NCI-H2107 treated with DMSO at 0.1 percent for 48 hours (cell line): ENCODE measurements around the gene GLRA3.
"Not testable (repeated sequence)": the region's sequence is repeated elsewhere in the genome, so short reads cannot be mapped to it uniquely, and the experiment has no call there.

ENCODE experiments used
- DNase-seq: peaks from one replicate; lab custom pipeline; 2025; ENCODE audit not compliant: unreplicated experiment; lab: John Stamatoyannopoulos, UW

The GLRA3 gene

GRCh38 chr4:174663216-174663615 lies 165.8 kb downstream of the GLRA3 start:
- DNase-seq: no peak

GRCh38 chr4:174658246-174658645 lies 170.8 kb downstream of the GLRA3 start:
- no peak for DNase-seq

- no peak for DNase-seq
These were observed 171.6 kb downstream of the GLRA3 start for GRCh38 chr4:174657472-174657871.

DNA sequence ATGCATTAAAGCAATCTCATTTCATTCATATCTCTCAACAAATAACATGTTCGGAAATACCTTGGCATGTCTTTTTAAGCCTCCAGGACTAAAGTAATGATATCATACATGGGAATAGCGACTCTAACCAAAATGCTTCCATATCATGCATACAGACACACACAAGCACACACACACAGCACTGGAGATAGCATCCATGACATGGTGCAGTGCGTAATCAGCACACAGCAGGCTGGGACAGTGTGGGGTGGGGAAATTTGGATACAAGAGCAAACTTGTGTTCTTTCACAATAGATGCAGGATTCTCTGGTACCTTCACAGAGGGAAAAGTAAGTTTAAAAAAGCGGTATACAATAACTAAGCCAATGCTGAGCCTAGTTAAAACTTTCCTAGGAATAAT lies 174.4 kb downstream of the GLRA3 start:
- DNase-seq: no peak

GRCh38 chr4:174650711-174651355 lies 178.2 kb downstream of the GLRA3 start:
- DNase-seq: no peak

- DNase-seq: no peak
These were observed 180.2 kb downstream of the GLRA3 start for GRCh38 chr4:174648812-174649211.

- DNase-seq: no peak
These were observed 182.7 kb downstream of the GLRA3 start for GRCh38 chr4:174646326-174646725.

DNA sequence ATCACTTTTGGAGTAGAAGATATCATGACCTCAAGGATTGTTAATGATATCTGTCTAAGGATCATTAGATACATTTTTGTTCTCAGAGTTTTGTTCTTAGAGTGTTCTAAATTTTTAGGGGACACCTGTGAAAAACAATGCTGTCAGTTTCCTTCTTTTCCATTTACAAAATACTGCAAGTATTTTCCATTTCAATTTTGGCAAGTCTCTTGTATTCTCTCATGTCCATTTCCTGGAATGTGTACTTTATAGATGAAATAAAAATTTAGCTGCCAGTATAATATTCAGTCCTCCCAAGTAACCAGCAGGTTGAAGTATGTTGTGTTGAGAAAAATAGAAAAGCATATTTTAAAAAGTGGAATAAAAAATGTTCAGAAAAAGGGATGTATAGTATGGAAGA lies 188.9 kb downstream of the GLRA3 start:
- no peak for DNase-seq

- no peak for DNase-seq
These were observed 193.3 kb downstream of the GLRA3 start for GRCh38 chr4:174635732-174636131.

GRCh38 chr4:174633399-174633798 lies 195.6 kb downstream of the GLRA3 start:
- DNase-seq: no peak

DNA sequence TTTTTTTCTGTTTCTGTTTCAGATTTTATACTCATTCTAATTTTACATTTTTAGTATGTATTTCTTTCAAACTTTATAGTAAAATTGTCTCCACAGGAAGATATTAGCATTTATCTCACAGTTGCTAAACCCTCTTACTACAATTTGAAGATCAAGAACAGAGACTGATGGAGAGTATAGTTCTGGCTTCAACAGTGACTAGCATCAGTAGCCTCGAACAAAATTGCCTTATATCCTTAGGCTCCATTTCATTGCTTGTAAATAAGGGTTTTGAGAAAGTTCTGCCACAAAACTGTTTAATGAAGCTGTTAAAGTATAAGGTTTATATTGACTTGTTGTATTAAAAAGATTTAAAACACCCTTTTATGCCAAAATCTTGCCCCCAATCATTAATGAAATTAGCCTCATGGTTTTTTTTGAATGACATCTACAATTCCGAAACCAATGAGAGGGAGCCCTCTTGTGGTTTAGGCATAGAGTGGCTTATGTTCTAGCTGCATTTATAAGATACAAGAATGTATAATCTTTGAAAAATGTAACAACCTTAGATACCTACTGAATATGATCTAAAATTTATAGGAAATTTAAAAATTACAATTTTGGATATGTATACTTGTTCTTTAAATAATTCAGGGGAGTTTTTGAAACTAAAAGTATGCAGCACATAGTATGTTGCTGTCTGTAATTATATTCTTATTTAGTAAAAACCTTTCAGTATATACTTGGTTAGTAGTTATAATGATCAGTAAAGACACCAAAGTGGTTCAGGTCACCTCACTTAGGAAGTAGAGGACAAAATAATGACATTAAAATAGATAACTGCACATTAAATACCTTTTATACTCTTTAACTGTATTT lies 196.9 kb downstream of the GLRA3 start:
- DNase-seq: peak; percentile 20

GRCh38 chr4:174629907-174630450 lies 199.1 kb downstream of the GLRA3 start:
- not testable (repeated sequence) for DNase-seq

GRCh38 chr4:174629265-174629664 lies 199.8 kb downstream of the GLRA3 start:
- no peak for DNase-seq

DNA sequence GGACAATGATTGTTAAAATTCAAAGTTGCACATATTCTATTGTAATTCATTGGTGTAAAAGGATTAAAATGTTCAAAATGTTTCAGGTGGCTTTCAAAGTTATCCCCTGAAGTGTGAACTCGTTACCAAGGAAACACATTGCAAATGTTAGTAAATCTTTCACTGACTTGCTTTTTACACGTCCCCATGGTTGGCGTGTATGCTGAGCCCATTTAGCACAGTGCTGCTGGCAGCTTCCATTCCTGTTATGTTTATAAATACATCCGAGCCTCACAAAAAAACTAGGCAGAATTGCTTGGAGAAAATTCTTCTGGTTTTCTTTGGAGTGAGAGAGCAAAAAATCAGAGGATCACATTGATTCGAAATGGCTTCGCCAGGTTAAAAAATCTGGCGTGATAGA lies 200.9 kb downstream of the GLRA3 start:
- no peak for DNase-seq

GRCh38 chr4:174627473-174627872 lies 201.6 kb downstream of the GLRA3 start:
- no peak for DNase-seq

GRCh38 chr4:174626342-174627008 lies 202.6 kb downstream of the GLRA3 start:
- no peak for DNase-seq

GRCh38 chr4:174616661-174617060 lies 212.4 kb downstream of the GLRA3 start:
- DNase-seq: no peak

DNA sequence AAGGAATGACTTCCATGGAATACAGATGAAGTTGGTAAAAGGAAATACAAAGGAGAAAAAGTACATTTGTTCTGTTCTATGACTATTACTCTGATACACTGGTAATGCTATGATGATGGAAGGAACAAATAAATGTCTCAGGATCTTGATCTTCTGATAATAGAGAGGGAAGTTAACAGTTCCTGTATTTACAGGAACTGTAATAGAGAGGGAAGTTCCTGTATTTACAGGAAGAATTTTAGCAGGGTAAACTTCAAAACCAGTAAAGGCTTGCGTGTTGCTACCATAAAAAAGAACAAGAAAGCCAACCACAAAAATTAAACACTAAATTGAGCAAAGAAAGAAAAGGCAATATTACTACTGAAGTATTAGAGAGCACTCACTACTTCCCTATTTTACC lies 215.1 kb downstream of the GLRA3 start:
- no peak for DNase-seq

- no peak for DNase-seq
These were observed 217.3 kb downstream of the GLRA3 start for GRCh38 chr4:174611792-174612191.

DNA sequence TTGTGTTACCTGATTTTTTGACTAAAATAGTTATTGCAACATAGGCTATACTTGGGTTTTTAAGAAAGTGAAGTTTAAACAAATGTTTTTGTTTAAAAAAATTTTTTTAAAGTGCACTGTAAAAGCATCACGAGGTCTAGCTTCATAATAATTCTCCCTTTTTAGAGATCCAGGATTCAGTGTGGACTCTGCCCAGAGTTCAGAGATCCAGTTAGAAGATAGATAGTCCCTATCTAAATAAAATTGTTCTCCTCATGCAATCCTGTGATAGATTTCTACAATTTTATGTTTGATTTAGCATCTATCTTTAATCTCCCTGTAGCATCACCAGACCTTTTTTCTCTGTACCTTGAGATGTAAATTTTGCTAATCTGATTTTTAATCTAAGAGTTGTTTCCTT lies 221.3 kb downstream of the GLRA3 start:
- DNase-seq: no peak

GRCh38 chr4:174604198-174604597 lies 224.8 kb downstream of the GLRA3 start:
- DNase-seq: no peak

- DNase-seq: no peak
These were observed 228.7 kb downstream of the GLRA3 start for GRCh38 chr4:174600391-174600790.
